IPS DF 19.7 (cell line): Measurements from ENCODE around the gene MMP3.

ENCODE experiments used
- DNase-seq: peaks from one replicate; pipeline ENCODE4 v3.0.0-alpha.2; 2013; ENCODE audit warnings: low read depth, low spot score

Gene MMP3

GRCh38 chr11:102791271-102792036 lies 52.0 kb downstream of the MMP3 start:
- no peak for DNase-seq

DNA sequence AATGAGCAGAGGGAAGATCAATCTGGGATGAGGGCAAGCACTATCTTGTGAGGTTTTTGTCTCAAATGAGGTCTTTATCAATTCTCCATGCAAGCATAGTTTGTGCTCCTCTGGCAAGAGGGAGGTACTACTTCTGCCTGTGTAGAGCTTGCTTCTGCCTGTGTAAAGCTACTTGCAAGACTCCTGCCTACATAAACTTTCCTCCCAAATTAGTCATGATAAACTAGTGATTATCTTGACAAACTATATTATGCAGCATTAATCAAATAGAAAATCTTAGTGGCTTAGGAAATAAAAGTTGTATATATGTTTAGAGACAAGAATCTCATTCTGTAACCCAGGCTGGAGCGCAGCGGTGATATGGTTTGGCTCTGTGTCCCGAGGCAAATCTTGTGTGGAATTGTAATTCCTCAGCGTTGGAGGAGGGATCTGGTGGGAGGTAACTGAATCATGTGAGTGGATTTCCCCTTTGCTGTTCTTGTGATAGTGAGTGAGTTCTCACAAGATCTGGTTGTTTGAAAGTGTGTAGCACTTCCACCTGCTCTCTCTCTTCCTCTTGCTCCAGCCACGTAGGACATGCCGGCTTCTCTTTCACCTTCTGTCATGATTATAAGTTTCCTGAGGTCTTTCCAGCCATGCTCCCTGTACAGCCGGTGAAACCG lies 54.9 kb downstream of the MMP3 start:
- no peak for DNase-seq
